GM23338 (cell line): Measurements from ENCODE around the gene PDE4D. TPM values are rescaled to one million over a fixed set of nuclear protein-coding genes. Genes with fewer than 3 reads are reported as not detected.

Experiments
- ATAC-seq: fragments of 200-7000 bp; cut with Tn5 transposase; 3 replicates; pipeline ENCODE4 v1.9.1; 2020
- DNase-seq: peaks from one replicate; pipeline ENCODE4 v3.0.0-alpha.2; 2015; ENCODE audit warnings: low spot score
- H2AFZ ChIP-seq: fragments of 200-600 bp; sonication (generic); 2 replicates; pipeline ENCODE4 v1.8.0; 2016; ENCODE audit warnings: antibody characterized with exemption, mild to moderate bottlenecking, moderate library complexity
- H3F3A ChIP-seq: fragments of 200-600 bp; sonication (generic); replicated peaks from 2 replicates; pipeline ENCODE4 v1.8.0; 2017; ENCODE audit warnings: antibody characterized with exemption, mixed run types, low read depth
- H3K27ac ChIP-seq: fragments of 200-600 bp; sonication (generic); 2 replicates; pipeline ENCODE4 v1.6.1; 2016; ENCODE audit warnings: low read depth
- H3K27me3 ChIP-seq: fragments of 200-600 bp; sonication (generic); 2 replicates; pipeline ENCODE4 v1.8.0; 2016; ENCODE audit warnings: mild to moderate bottlenecking, mixed run types, moderate library complexity; ENCODE audit not compliant: insufficient read depth
- H3K36me3 ChIP-seq: fragments of 200-600 bp; sonication (generic); 2 replicates; pipeline ENCODE4 v1.8.0; 2016; ENCODE audit warnings: mild to moderate bottlenecking; ENCODE audit not compliant: insufficient read depth
- H3K4me1 ChIP-seq: fragments of 200-600 bp; sonication (generic); 2 replicates; pipeline ENCODE4 v1.8.0; 2016; ENCODE audit warnings: mild to moderate bottlenecking, moderate library complexity; ENCODE audit not compliant: insufficient read depth
- H3K4me2 ChIP-seq: fragments of 200-600 bp; sonication (generic); 2 replicates; pipeline ENCODE4 v1.7.1; 2017; ENCODE audit warnings: mixed run types
- H3K4me3 ChIP-seq: fragments of 200-600 bp; sonication (generic); 2 replicates; pipeline ENCODE4 v1.6.1; 2016; ENCODE audit warnings: mixed run types
- H3K79me2 ChIP-seq: fragments of 200-600 bp; sonication (generic); replicated peaks from 2 replicates; pipeline ENCODE4 v1.8.0; 2017; ENCODE audit warnings: mild to moderate bottlenecking; ENCODE audit not compliant: insufficient read depth
- H3K9me2 ChIP-seq: fragments of 200-600 bp; sonication (generic); 2 replicates; pipeline ENCODE4 v1.8.0; 2017; ENCODE audit not compliant: insufficient read depth
- H4K20me1 ChIP-seq: fragments of 200-600 bp; sonication (generic); replicated peaks from 2 replicates; pipeline ENCODE4 v1.8.0; 2017; ENCODE audit warnings: mild to moderate bottlenecking; ENCODE audit not compliant: insufficient read depth
- H3K27ac Mint-ChIP-seq: 2 replicates; pipeline ENCODE4 v1.8.0; 2020; ENCODE audit warnings: inconsistent platforms, mild to moderate bottlenecking, moderate library complexity, mixed read lengths
- H3K27me3 Mint-ChIP-seq: 3 replicates; pipeline ENCODE4 v1.8.0; 2022; ENCODE audit warnings: low read depth, mild to moderate bottlenecking, moderate library complexity, mixed read lengths, inconsistent platforms; ENCODE audit not compliant: insufficient read depth, poor library complexity
- H3K36me3 Mint-ChIP-seq: 3 replicates; pipeline ENCODE4 v1.8.0; 2021; ENCODE audit warnings: low read depth, mild to moderate bottlenecking, inconsistent platforms, moderate library complexity, mixed read lengths
- H3K4me1 Mint-ChIP-seq: 3 replicates; pipeline ENCODE4 v1.8.0; 2020; ENCODE audit warnings: mild to moderate bottlenecking, inconsistent platforms, mixed read lengths
- H3K4me3 Mint-ChIP-seq: 3 replicates; pipeline ENCODE4 v1.8.0; 2021; ENCODE audit warnings: moderate library complexity, mild to moderate bottlenecking, inconsistent platforms, mixed read lengths
- H3K9me3 Mint-ChIP-seq: 3 replicates; pipeline ENCODE4 v1.8.0; 2020; ENCODE audit warnings: moderate library complexity, mild to moderate bottlenecking, inconsistent platforms, mixed read lengths
- CREB1 ChIP-seq: fragments of 250-450 bp; sonication (Bioruptor Pico); IDR thresholded peaks from 2 replicates; pipeline ENCODE4 v1.5.0; 2020; ENCODE audit warnings: low read depth, mild to moderate bottlenecking, moderate library complexity
- CTCF ChIP-seq, 2 experiments: fragments of 200-600 bp in 1 of 2; sonication (generic) in 1 of 2; conservative IDR thresholded peaks; 2 replicates each; pipeline versions ENCODE4 v1.5.1 to v1.6.1; 2016 to 2017; ENCODE audit warnings: antibody characterized with exemption in 2 of 2, low read depth in 2 of 2, mild to moderate bottlenecking in 2 of 2, moderate library complexity in 1 of 2
- ETS1 ChIP-seq: IDR thresholded peaks from 2 replicates; pipeline ENCODE4 v1.6.1; 2016; ENCODE audit warnings: antibody characterized with exemption
- EZH2 ChIP-seq: fragments of 200-600 bp; sonication (generic); IDR thresholded peaks from one replicate; pipeline ENCODE4 v1.8.0; 2017; ENCODE audit warnings: antibody characterized with exemption, mild to moderate bottlenecking, low read depth; ENCODE audit not compliant: unreplicated experiment
- EZH2phosphoT487 ChIP-seq: fragments of 200-600 bp; sonication (generic); IDR thresholded peaks from one replicate; pipeline ENCODE4 v1.8.1; 2018; ENCODE audit warnings: antibody characterized with exemption; ENCODE audit not compliant: unreplicated experiment
- JUNB ChIP-seq: IDR thresholded peaks from one replicate; pipeline ENCODE4 v1.6.1; 2016; ENCODE audit warnings: antibody characterized with exemption; ENCODE audit not compliant: unreplicated experiment
- NANOG ChIP-seq: IDR thresholded peaks from 2 replicates; pipeline ENCODE4 v1.6.1; 2016; ENCODE audit warnings: antibody characterized with exemption, borderline replicate concordance
- POLR2AphosphoS5 ChIP-seq: IDR thresholded peaks from 2 replicates; pipeline ENCODE4 v1.6.1; 2016; ENCODE audit warnings: antibody characterized with exemption, low read depth
- REST ChIP-seq: IDR thresholded peaks from one replicate; pipeline ENCODE4 v1.6.1; 2018; ENCODE audit warnings: antibody characterized with exemption; ENCODE audit not compliant: unreplicated experiment
- STAT1 ChIP-seq: IDR thresholded peaks from one replicate; pipeline ENCODE4 v1.6.1; 2016; ENCODE audit warnings: antibody characterized with exemption; ENCODE audit not compliant: unreplicated experiment
- ZNF114 ChIP-seq: fragments of 250-450 bp; sonication (Bioruptor Pico); IDR thresholded peaks from 2 replicates; pipeline ENCODE4 v1.5.0; 2020; ENCODE audit warnings: mild to moderate bottlenecking, moderate library complexity
- ZNF331 ChIP-seq: fragments of 250-450 bp; sonication (Bioruptor Pico); IDR thresholded peaks from 2 replicates; pipeline ENCODE4 v1.5.0; 2020; ENCODE audit warnings: low read depth, mild to moderate bottlenecking, moderate library complexity
- ZNF462 ChIP-seq: fragments of 250-450 bp; sonication (Bioruptor Pico); IDR thresholded peaks from 2 replicates; pipeline ENCODE4 v1.5.0; 2020; ENCODE audit warnings: mild to moderate bottlenecking, moderate library complexity
- polyA plus RNA-seq: library from polyadenylated mRNA; unstranded; fragments of >200 nt; fragmentation: Nextera tagmentation; extraction: Ambion mirVana; gene quantifications from 2 replicates; pipeline ENCODE4 v1.2.1, GENCODE V29; 2016
- total RNA-seq: library from RNA; depleted of rRNA; stranded (reverse); fragments of >200 nt; shearing (Covaris generic); gene quantifications from 2 replicates; pipeline ENCODE4 v1.2.3, GENCODE V29; 2014

Gene PDE4D
- total and polyA plus RNA-seq, 2 experiments from 2014 or later: 2.1 to 4.7 TPM

GRCh38 chr5:59535561-59535960 lies 358.0 kb downstream of the PDE4D start:
- no peak overlapping the region for H3K27ac Mint-ChIP-seq
- Histone ChIP-seq H3F3A (no peaks in the 10 kb centered on the region), H3K4me3 (no peak overlapping the region), H3K27ac (no peak overlapping the region), H3K27me3 (no peaks in the 10 kb centered on the region), H4K20me1 (no peaks in the 10 kb centered on the region), H3K9me2 (peaks cover 8% of the 10 kb centered on the region; the same call in 1 of the 2 replicates), H2AFZ (no peak overlapping the region), H3K79me2 (no peaks in the 10 kb centered on the region), H3K36me3 (no peaks in the 10 kb centered on the region), H3K4me2 (no peak overlapping the region), H3K4me1 (peaks cover 3% of the 10 kb centered on the region; the same call in 1 of the 2 replicates)
- no peaks in the 10 kb centered on the region for H3K36me3 Mint-ChIP-seq
- H3K27me3 Mint-ChIP-seq: no peaks in the 10 kb centered on the region
- no peak for TF ChIP-seq STAT1
- no peak for TF ChIP-seq EZH2phosphoT487
- TF ChIP-seq ZNF331 (CRISPR knock-in tag): no peak
- no peak for TF ChIP-seq ETS1
- no peak for TF ChIP-seq ZNF114
- TF ChIP-seq EZH2: no peak
- no peak for TF ChIP-seq REST
- no peak for TF ChIP-seq POLR2AphosphoS5
- TF ChIP-seq NANOG: no peak
- TF ChIP-seq JUNB: no peak
- no peak for TF ChIP-seq CREB1 (CRISPR knock-in tag)
- TF ChIP-seq ZNF462: no peak
- no peak for TF ChIP-seq CTCF (conservative IDR thresholded peaks at IDR 0.05; ENCODE audit: low read depth in 2 of 2)
- no peak for ATAC-seq
- H3K4me1 Mint-ChIP-seq: peaks cover 16% of the 10 kb centered on the region
- H3K9me3 Mint-ChIP-seq: no peaks in the 10 kb centered on the region; the same call in 2 of the 3 replicates
- no peak for DNase-seq
- no peak overlapping the region for H3K4me3 Mint-ChIP-seq
